ENCODE results near the gene ATP1B2.

- no peak for TF ChIP-seq CTCF (IDR thresholded peaks at IDR 0.05; ENCODE audit: borderline replicate concordance, extremely low read depth, low read length, poor library complexity, severe bottlenecking)
- TF ChIP-seq EZH2 (IDR thresholded peaks at IDR 0.05; ENCODE audit: borderline replicate concordance, low read depth, low read length, severe bottlenecking), result no peak
Observed at GRCh38 chr17:7701681-7702080, 51.0 kb downstream of the ATP1B2 start.
